Vagina (tissue), 2 donors: ENCODE data around the gene MAG. TPM values are rescaled to one million over a fixed set of nuclear protein-coding genes. Genes with fewer than 3 reads are reported as not detected.

Experiments used
- DNase-seq, 2 donors: peaks; one replicate each; pipeline ENCODE4 v3.0.0-alpha.2; 2017; ENCODE audit errors: extremely low spot score in 2 of 2
- H3K27ac ChIP-seq: fragments of 200-600 bp; sonication (generic); one replicate; pipeline ENCODE4 v1.5.1; 2019
- H3K27me3 ChIP-seq: fragments of 200-600 bp; sonication (generic); one replicate; pipeline ENCODE4 v1.5.1; 2019
- H3K36me3 ChIP-seq, 2 donors: fragments of 200-600 bp; sonication (generic); one replicate each; pipeline ENCODE4 v1.5.1; 2017 to 2019
- H3K4me1 ChIP-seq: fragments of 200-600 bp; sonication (generic); one replicate; pipeline ENCODE4 v1.5.1; 2019
- H3K4me3 ChIP-seq, 2 donors: fragments of 200-600 bp; sonication (generic); 1 replicate in 1 of 2; 2 replicates in 1 of 2; pipeline ENCODE4 v1.5.1; 2016 to 2019
- H3K9me3 ChIP-seq: fragments of 200-600 bp; sonication (generic); one replicate; pipeline ENCODE4 v1.5.1; 2019
- POLR2A ChIP-seq, 2 donors: fragments of 450-650 bp; IDR thresholded peaks; one replicate each; pipeline ENCODE4 v1.6.1; 2017; ENCODE audit warnings: antibody characterized with exemption in 2 of 2, mild to moderate bottlenecking in 2 of 2, moderate library complexity in 2 of 2
- POLR2AphosphoS5 ChIP-seq, 2 donors: sonication (generic); formaldehyde crosslinking; IDR thresholded peaks; one replicate each; pipeline ENCODE4 v1.9.0; 2017; ENCODE audit warnings: antibody characterized with exemption in 2 of 2, mild to moderate bottlenecking in 2 of 2, low read depth in 1 of 2; ENCODE audit not compliant: insufficient read depth in 1 of 2
- intact Hi-C: fragments of 100-400 bp; cut with DNase I; formaldehyde crosslinking; loops from one replicate; pipeline ENCODE4 v1.15.1; 2023
- total RNA-seq: library from RNA; depleted of rRNA; stranded (reverse); fragments of >200 nt; gene quantifications from one replicate; pipeline ENCODE4 v1.2.3, GENCODE V29; 2016
- TF ChIP-seq, protein P1 (sequence below), 3 experiments: fragments of 450-650 bp in 2 of 3; fragments of 200-600 bp in 1 of 3; sonication (generic) in 1 of 3; IDR thresholded peaks; one replicate each; pipeline ENCODE4 v1.5.1; 2017 to 2019; ENCODE audit warnings: antibody characterized with exemption in 3 of 3, mild to moderate bottlenecking in 2 of 3, moderate library complexity in 2 of 3

MAG gene
- total RNA-seq, 1 donor from 2014 or later: not detected

DNA sequence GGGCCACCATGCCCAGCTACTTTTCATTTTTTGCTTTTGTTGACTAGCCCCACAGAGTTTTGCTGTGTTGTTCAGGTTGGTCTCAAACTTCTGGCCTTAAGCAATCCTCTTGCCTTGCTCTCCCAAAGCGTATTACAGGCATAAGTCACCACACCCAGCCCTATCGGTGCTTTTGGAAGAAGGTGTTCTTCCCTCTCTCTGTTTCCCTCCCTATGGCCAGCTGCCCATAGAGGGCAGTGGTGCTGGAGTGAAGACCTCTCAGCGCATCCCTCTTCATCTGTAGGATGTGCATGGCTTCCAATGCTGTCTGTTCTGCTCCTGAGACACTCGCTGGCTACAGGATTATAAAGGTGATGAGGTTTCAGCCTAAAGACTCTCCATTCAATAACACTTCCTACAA lies 35.7 kb downstream of the MAG start:
- no peak for DNase-seq
- TF ChIP-seq POLR2A (IDR thresholded peaks at IDR 0.05): no peak
- TF ChIP-seq POLR2AphosphoS5 (IDR thresholded peaks at IDR 0.05; ENCODE audit: insufficient read depth in 1 of 2, low read depth in 1 of 2): no peak
- TF ChIP-seq, protein P1, sequence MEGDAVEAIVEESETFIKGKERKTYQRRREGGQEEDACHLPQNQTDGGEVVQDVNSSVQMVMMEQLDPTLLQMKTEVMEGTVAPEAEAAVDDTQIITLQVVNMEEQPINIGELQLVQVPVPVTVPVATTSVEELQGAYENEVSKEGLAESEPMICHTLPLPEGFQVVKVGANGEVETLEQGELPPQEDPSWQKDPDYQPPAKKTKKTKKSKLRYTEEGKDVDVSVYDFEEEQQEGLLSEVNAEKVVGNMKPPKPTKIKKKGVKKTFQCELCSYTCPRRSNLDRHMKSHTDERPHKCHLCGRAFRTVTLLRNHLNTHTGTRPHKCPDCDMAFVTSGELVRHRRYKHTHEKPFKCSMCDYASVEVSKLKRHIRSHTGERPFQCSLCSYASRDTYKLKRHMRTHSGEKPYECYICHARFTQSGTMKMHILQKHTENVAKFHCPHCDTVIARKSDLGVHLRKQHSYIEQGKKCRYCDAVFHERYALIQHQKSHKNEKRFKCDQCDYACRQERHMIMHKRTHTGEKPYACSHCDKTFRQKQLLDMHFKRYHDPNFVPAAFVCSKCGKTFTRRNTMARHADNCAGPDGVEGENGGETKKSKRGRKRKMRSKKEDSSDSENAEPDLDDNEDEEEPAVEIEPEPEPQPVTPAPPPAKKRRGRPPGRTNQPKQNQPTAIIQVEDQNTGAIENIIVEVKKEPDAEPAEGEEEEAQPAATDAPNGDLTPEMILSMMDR (IDR thresholded peaks at IDR 0.05): no peak
- Histone ChIP-seq H3K27ac (no peak overlapping the region), H3K36me3 (no peaks in the 10 kb centered on the region), H3K27me3 (no peaks in the 10 kb centered on the region), H3K9me3 (no peaks in the 10 kb centered on the region), H3K4me1 (no peaks in the 10 kb centered on the region), H3K4me3 (no peak overlapping the region)
- intact Hi-C loops: no loop called here

DNA sequence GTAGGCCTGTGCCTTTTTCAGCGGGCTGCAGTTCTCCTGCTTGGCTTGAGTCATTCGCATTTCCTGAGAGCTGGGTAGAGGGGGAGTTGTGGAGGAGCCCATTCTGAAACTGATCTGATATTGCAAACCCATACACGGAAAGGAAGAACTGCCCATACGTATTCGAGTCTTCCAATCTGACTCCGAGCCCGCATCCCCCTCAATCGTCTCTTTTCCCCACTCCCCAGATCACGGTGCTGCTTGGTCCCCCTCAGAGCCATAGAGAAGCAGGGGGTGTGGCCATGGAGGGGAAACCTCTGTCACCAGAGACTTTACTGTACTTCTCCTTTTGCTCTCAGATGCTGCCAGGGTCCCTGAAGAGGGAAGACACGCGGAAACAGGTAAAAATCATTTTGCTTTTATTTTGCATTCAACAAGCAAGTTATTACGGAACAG lies 36.9 kb downstream of the MAG start, which contains the start of gene CD22:
TSS of gene CD22 (plus strand) at position 337 of the 435 bp plus-strand sequence. CDS start 2,854 bp downstream, outside the sequence.
- Histone ChIP-seq H3K27me3 (no peaks in the 10 kb centered on the region), H3K9me3 (no peaks in the 10 kb centered on the region), H3K4me3 (no peak within 1 kb of the TSS), H3K27ac (no peak within 1 kb of the TSS), H3K36me3 (no peaks in the 10 kb centered on the region), H3K4me1 (no peaks in the 10 kb centered on the region)
- DNase-seq: no peak
- TF ChIP-seq POLR2AphosphoS5 (IDR thresholded peaks at IDR 0.05; ENCODE audit: insufficient read depth in 1 of 2, low read depth in 1 of 2) (no peak), POLR2A (IDR thresholded peaks at IDR 0.05) (no peak)
- TF ChIP-seq, protein P1 (IDR thresholded peaks at IDR 0.05): no peak
- intact Hi-C loops: no loop called here

DNA sequence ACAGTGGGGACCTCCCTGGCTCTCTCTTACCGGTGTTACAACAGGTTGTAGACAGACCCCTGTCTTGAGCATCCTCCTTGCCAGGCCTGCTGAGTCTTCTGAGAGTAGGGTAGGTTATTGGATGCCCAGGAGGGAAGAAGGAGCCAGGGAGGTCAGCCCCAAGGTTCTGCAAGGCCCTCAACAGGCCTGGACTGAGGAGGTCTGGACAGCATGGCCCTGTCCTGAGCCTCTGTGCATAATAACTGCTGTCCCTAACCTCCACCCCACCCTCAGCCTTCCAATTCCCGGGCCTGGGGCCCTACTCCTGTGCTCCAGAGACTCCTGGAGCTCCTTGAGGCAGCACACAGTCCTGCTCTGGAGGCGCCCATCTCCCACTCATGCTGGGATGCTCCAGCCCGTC lies 37.4 kb downstream of the MAG start:
- H3K4me1 ChIP-seq: no peaks in the 10 kb centered on the region
- H3K27me3 ChIP-seq: no peaks in the 10 kb centered on the region
- H3K9me3 ChIP-seq: no peaks in the 10 kb centered on the region
- intact Hi-C loops: no loop called here
- H3K4me3 ChIP-seq: no peak overlapping the region
- H3K27ac ChIP-seq: no peak overlapping the region
- TF ChIP-seq POLR2AphosphoS5 (IDR thresholded peaks at IDR 0.05; ENCODE audit: insufficient read depth in 1 of 2, low read depth in 1 of 2) (no peak), POLR2A (IDR thresholded peaks at IDR 0.05) (no peak)
- TF ChIP-seq, protein P1 (IDR thresholded peaks at IDR 0.05): no peak
- H3K36me3 ChIP-seq: no peaks in the 10 kb centered on the region
- no peak for DNase-seq

DNA sequence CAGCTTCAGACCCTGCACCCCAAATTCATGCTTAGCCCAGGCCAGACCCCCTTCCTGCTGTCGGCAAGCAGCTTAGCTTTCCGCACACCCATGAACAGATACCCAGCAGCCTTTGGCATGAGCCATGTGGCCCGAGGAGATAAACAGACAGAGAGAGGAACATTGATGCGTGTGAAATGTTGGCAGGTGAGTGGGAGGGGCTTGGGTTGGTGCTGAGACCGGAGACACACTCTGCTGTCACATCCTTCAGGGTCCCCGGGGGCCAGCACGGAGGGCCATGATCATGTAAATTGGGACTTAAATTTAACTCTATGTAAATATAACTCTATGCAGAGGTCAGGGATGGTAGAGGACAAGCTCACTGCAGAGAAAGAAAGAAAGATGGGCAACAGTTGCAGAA lies 38.5 kb downstream of the MAG start:
- H3K27ac ChIP-seq: no peak overlapping the region
- H3K4me3 ChIP-seq: no peak overlapping the region
- DNase-seq: no peak
- H3K27me3 ChIP-seq: no peaks in the 10 kb centered on the region
- intact Hi-C loops: no loop called here
- H3K4me1 ChIP-seq: no peaks in the 10 kb centered on the region
- TF ChIP-seq POLR2A (IDR thresholded peaks at IDR 0.05): no peak
- TF ChIP-seq, protein P1 (IDR thresholded peaks at IDR 0.05): no peak
- no peak for TF ChIP-seq POLR2AphosphoS5 (IDR thresholded peaks at IDR 0.05; ENCODE audit: insufficient read depth in 1 of 2, low read depth in 1 of 2)
- H3K36me3 ChIP-seq: no peaks in the 10 kb centered on the region
- H3K9me3 ChIP-seq: no peaks in the 10 kb centered on the region

DNA sequence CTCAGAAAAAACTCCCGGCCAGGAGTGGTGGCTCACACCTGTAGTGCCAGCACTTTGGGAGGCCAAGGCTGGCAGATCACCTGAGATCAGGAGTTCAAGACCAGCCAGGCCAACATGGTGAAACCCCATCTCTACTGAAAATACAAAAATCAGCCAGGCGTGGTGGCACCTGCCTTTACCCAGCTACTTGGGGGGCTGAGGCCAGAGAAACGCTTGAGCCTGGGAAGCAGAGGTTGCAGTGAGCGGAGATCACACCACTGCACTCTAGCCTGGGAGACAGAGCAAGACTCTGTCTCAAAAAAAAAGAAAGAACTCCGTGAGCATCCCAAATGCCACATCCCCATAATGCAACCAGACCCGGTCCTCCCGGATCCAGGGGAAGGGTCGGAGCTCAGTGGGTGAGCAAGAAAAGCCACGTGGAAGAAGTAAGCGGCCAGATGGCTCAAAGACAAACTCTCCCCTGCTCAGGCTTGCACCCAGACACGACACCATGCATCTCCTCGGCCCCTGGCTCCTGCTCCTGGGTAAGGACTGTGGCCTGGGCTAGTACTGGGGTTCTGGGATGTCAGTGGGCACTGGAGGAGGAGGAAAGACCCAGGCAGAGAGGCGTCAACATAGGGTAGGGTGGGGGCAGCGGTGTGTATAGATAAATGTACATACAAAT lies 39.7 kb downstream of the MAG start:
- Histone ChIP-seq H3K4me1 (no peaks in the 10 kb centered on the region), H3K4me3 (no peak overlapping the region), H3K9me3 (no peaks in the 10 kb centered on the region), H3K36me3 (no peaks in the 10 kb centered on the region), H3K27me3 (no peaks in the 10 kb centered on the region), H3K27ac (no peak overlapping the region)
- DNase-seq: no peak
- intact Hi-C loops: no loop called here
- TF ChIP-seq POLR2AphosphoS5 (IDR thresholded peaks at IDR 0.05; ENCODE audit: insufficient read depth in 1 of 2, low read depth in 1 of 2): no peak
- TF ChIP-seq, protein P1 (IDR thresholded peaks at IDR 0.05): no peak
- no peak for TF ChIP-seq POLR2A (IDR thresholded peaks at IDR 0.05)
